ENCODE data around the gene SYNE2. TPM values are rescaled to one million over a fixed set of nuclear protein-coding genes. Genes with fewer than 3 reads are reported as not detected.

SYNE2 gene
- total RNA-seq, 2 donors from 2014 or later, result 147 to 153 TPM

DNA sequence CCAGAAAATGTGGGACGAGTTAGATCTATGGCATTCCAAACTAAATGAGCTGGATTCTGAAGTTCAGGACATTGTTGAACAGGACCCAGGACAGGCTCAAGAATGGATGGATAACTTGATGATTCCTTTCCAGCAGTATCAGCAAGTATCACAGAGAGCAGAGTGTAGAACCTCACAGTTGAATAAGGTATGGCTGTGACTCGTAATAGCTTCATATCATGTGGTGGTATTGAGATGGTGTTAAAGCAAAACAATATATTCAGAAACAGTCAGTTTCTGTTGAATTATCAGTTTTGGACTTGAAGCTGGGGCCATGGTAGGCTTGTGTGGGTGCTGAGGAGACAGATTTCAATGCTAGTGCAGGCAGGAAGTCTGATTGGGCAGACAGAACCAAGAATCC lies 227.6 kb downstream of the SYNE2 start:
- H3K27me3 ChIP-seq, result no peaks in the 10 kb centered on the region
- TF ChIP-seq, protein P1, sequence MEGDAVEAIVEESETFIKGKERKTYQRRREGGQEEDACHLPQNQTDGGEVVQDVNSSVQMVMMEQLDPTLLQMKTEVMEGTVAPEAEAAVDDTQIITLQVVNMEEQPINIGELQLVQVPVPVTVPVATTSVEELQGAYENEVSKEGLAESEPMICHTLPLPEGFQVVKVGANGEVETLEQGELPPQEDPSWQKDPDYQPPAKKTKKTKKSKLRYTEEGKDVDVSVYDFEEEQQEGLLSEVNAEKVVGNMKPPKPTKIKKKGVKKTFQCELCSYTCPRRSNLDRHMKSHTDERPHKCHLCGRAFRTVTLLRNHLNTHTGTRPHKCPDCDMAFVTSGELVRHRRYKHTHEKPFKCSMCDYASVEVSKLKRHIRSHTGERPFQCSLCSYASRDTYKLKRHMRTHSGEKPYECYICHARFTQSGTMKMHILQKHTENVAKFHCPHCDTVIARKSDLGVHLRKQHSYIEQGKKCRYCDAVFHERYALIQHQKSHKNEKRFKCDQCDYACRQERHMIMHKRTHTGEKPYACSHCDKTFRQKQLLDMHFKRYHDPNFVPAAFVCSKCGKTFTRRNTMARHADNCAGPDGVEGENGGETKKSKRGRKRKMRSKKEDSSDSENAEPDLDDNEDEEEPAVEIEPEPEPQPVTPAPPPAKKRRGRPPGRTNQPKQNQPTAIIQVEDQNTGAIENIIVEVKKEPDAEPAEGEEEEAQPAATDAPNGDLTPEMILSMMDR (IDR thresholded peaks at IDR 0.05), result no peak
- DNase-seq, result no peak

DNA sequence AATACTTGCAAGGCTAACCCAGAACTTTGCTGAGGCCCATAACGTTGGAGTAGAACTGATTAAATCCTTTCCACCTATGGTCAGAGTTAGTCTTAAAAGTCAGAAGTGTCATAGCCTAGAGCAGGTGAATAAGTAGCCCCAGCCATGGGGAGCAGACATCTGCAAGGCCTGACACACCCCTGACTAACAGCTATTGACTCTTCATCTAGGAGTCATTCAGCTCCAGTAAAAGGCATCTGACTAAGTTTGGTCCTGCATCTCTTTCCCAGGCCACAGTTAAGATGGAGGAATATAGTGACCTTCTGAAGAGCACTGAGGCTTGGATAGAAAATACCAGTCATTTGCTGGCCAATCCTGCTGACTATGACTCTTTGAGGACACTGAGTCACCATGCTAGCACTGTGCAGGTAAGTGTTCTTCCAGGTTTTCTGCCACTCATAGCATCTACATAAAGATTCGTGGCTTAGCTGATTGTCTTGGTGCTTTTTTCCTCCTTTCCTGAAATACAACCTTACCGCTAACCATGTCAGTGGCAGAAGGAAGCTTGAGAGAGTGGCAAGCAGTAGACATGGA lies 228.5 kb downstream of the SYNE2 start:
- TF ChIP-seq, protein P1 (IDR thresholded peaks at IDR 0.05), result no peak
- Histone ChIP-seq H3K4me3 (no peak overlapping the region), H3K36me3 (peaks cover 5% of the 10 kb centered on the region), H3K9me3 (no peaks in the 10 kb centered on the region), H3K27ac (no peak overlapping the region), H3K9ac (ENCODE audit: low read depth in 2 of 2, low read length in 2 of 2) (no peak overlapping the region), H3K27me3 (no peaks in the 10 kb centered on the region), H3K4me1 (no peaks in the 10 kb centered on the region)
- no peak for DNase-seq
- intact Hi-C loops (cut with DNase I), result no loop called here

More for the DNA sequence above, 227.6 kb downstream of the SYNE2 start:
- Histone ChIP-seq H3K9me3 (no peaks in the 10 kb centered on the region), H3K9ac (ENCODE audit: low read depth in 2 of 2, low read length in 2 of 2) (no peak overlapping the region), H3K4me3 (no peak overlapping the region), H3K36me3 (peaks cover 5% of the 10 kb centered on the region), H3K27ac (no peak overlapping the region), H3K4me1 (no peaks in the 10 kb centered on the region)
- intact Hi-C loops (cut with DNase I), result no loop called here

DNA sequence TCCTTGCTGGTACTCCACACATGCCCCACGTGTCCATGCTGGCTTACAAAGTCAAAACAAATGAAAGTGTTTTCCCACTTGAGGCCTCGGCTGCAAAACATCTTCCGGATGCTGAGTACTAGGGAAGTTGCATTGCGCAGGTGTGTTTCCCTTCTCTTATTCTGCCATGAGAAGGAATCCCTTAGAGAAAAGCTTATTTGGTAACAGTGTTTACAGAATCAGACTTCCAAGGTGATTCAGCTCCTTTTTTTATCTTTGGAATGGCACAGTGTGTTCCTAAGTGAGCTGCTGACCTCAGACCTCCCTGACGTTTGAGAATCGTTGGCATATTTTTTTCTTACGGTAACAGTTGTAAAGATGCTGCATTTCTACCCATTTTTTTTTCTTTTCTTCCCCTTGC lies 230.0 kb downstream of the SYNE2 start:
- Histone ChIP-seq H3K36me3 (peaks cover 5% of the 10 kb centered on the region), H3K4me1 (no peaks in the 10 kb centered on the region), H3K9ac (ENCODE audit: low read depth in 2 of 2, low read length in 2 of 2) (no peak overlapping the region), H3K27ac (no peak overlapping the region), H3K4me3 (no peak overlapping the region), H3K9me3 (no peaks in the 10 kb centered on the region), H3K27me3 (no peaks in the 10 kb centered on the region)
- TF ChIP-seq, protein P1 (IDR thresholded peaks at IDR 0.05), result no peak
- intact Hi-C loops (cut with DNase I), result no loop called here
- DNase-seq, result no peak

DNA sequence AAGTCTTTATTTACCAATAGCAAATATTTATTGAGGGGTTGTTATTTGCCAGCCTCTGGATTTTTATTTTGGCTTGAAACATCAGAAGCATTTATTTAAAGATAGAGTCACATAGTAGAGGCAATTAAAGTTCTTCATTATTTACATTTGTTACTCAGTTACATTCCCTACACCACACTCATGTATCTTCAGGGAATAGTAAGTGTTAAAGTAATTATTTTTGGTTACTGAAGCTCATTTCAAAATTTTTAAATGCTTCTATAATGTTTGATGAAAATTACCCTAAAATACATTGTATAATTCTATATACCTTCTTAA lies 235.8 kb downstream of the SYNE2 start:
- no peaks in the 10 kb centered on the region for H3K36me3 ChIP-seq

DNA sequence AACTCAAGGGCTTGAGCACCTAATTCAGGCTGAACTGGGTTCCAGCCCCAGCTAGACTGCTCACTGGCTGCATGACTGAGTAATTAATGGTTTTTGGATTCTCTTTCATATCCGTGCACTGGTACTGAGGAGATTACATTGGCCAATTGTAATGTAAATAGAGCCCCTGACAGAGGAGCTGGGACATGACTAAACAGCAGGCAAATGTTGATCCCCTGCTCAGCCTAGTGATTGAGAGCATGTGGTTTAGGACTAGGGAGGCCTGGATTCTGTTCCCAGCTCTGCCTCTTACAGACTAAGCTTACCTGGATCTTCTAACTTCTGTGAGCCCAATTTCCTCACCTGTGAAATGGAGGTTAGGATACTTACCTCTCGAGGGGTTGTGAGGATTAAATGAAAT lies 237.1 kb downstream of the SYNE2 start:
- Histone ChIP-seq H3K27ac (no peak overlapping the region), H3K4me3 (no peak overlapping the region), H3K9ac (ENCODE audit: low read depth in 2 of 2, low read length in 2 of 2) (no peak overlapping the region), H3K27me3 (no peaks in the 10 kb centered on the region), H3K36me3 (no peaks in the 10 kb centered on the region), H3K4me1 (no peaks in the 10 kb centered on the region), H3K9me3 (no peaks in the 10 kb centered on the region)
- intact Hi-C loops (cut with DNase I), result no loop called here
- TF ChIP-seq, protein P1 (IDR thresholded peaks at IDR 0.05), result no peak
- DNase-seq, result no peak

More for the DNA sequence above, 235.8 kb downstream of the SYNE2 start:
- Histone ChIP-seq H3K4me3 (no peak overlapping the region), H3K9ac (ENCODE audit: low read depth in 2 of 2, low read length in 2 of 2) (no peak overlapping the region), H3K4me1 (no peaks in the 10 kb centered on the region), H3K27ac (no peak overlapping the region), H3K27me3 (no peaks in the 10 kb centered on the region), H3K9me3 (no peaks in the 10 kb centered on the region)
- intact Hi-C loops (cut with DNase I), result no loop called here
- TF ChIP-seq, protein P1 (IDR thresholded peaks at IDR 0.05), result no peak
- DNase-seq, result no peak
